ENCODE measurements around the gene POU2AF3.
"Not testable (repeated sequence)": the region's sequence is repeated elsewhere in the genome, so short reads cannot be mapped to it uniquely, and the experiment has no call there.

DNA sequence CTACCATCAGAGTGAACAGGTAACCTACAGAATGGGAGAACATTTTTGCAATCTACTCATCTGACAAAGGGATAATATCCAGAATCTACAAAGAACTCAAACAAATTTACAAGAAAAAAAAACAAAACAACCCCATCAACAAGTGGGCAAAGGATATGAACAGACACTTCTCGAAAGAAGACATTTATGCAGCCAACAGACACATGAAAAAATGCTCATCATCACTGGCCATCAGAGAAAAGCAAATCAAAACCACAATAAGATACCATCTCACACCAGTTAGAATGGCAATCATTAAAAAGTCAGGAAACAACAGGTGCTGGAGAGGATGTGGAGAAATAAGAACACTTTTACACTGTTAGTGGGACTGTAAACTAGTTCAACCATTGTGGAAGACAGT, 5.9 kb upstream of the POU2AF3 start:
- TF ChIP-seq, protein P1, sequence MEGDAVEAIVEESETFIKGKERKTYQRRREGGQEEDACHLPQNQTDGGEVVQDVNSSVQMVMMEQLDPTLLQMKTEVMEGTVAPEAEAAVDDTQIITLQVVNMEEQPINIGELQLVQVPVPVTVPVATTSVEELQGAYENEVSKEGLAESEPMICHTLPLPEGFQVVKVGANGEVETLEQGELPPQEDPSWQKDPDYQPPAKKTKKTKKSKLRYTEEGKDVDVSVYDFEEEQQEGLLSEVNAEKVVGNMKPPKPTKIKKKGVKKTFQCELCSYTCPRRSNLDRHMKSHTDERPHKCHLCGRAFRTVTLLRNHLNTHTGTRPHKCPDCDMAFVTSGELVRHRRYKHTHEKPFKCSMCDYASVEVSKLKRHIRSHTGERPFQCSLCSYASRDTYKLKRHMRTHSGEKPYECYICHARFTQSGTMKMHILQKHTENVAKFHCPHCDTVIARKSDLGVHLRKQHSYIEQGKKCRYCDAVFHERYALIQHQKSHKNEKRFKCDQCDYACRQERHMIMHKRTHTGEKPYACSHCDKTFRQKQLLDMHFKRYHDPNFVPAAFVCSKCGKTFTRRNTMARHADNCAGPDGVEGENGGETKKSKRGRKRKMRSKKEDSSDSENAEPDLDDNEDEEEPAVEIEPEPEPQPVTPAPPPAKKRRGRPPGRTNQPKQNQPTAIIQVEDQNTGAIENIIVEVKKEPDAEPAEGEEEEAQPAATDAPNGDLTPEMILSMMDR (IDR thresholded peaks at IDR 0.05 in 4 of 5, conservative IDR thresholded peaks at IDR 0.05 in 1 of 5), result not testable (repeated sequence)
- not testable (repeated sequence) for TF ChIP-seq POLR2A (IDR thresholded peaks at IDR 0.05)

All from gastrocnemius medialis (tissue), 4 donors.